HL-60 (cell line): ENCODE data around the gene MAGEB4.

Source experiments
- DNase-seq, 2 experiments: peaks; one replicate each; pipeline ENCODE4 v3.0.0-alpha.2; 2010 to 2020; ENCODE audit warnings: low read depth in 1 of 2, low spot score in 1 of 2
- H3K27ac ChIP-seq: fragments of 250-450 bp; sonication (Bioruptor Pico); replicated peaks from 2 replicates; pipeline ENCODE4 v1.5.1; 2020; ENCODE audit warnings: mild to moderate bottlenecking, moderate library complexity
- H3K27me3 ChIP-seq: fragments of 250-450 bp; sonication (Bioruptor Pico); 2 replicates; pipeline ENCODE4 v1.5.1; 2021; ENCODE audit warnings: mild to moderate bottlenecking, moderate library complexity; ENCODE audit not compliant: insufficient read depth, poor library complexity, severe bottlenecking
- H3K4me3 ChIP-seq: replicated peaks from 2 replicates; pipeline ENCODE4 v1.5.1; 2011; ENCODE audit warnings: mild to moderate bottlenecking, control low read depth, low read length; ENCODE audit not compliant: insufficient read depth
- CTCF ChIP-seq: IDR thresholded peaks from one replicate; pipeline ENCODE4 v1.5.1; 2011; ENCODE audit warnings: low read length, control low read depth, inconsistent platforms; ENCODE audit not compliant: insufficient read depth
- GABPA ChIP-seq: IDR thresholded peaks from 2 replicates; pipeline ENCODE4 v1.6.1; 2012; ENCODE audit warnings: low read depth
- POLR2AphosphoS5 ChIP-seq: IDR thresholded peaks from 2 replicates; pipeline ENCODE4 v1.6.1; 2012; ENCODE audit warnings: low read depth
- REST ChIP-seq: IDR thresholded peaks from 2 replicates; pipeline ENCODE4 v1.6.1; 2012; ENCODE audit warnings: low read depth; ENCODE audit not compliant: insufficient replicate concordance
- SPI1 ChIP-seq: IDR thresholded peaks from 2 replicates; pipeline ENCODE4 v1.6.1; 2012; ENCODE audit warnings: low read depth, mild to moderate bottlenecking, borderline replicate concordance

MAGEB4 gene

GRCh38 chrX:30262763-30263162 is 21.0 kb downstream of the MAGEB4 start:
- no peak overlapping the region for H3K4me3 ChIP-seq
- no peak for TF ChIP-seq CTCF
- no peak for TF ChIP-seq GABPA
- TF ChIP-seq POLR2AphosphoS5: no peak
- TF ChIP-seq REST: no peak
- no peak for TF ChIP-seq SPI1
- no peak for DNase-seq
- H3K27me3 ChIP-seq: no peaks in the 10 kb centered on the region
- no peak overlapping the region for H3K27ac ChIP-seq

GRCh38 chrX:30270639-30271038 is 28.8 kb downstream of the MAGEB4 start:
- no peak for TF ChIP-seq REST
- TF ChIP-seq CTCF: no peak
- no peak for TF ChIP-seq POLR2AphosphoS5
- TF ChIP-seq SPI1: no peak
- TF ChIP-seq GABPA: no peak
- H3K27ac ChIP-seq: no peak overlapping the region
- peaks cover 2% of the 10 kb centered on the region for H3K27me3 ChIP-seq
- DNase-seq: no peak
- no peak overlapping the region for H3K4me3 ChIP-seq

- Histone ChIP-seq H3K27ac (no peak overlapping the region), H3K27me3 (peaks cover 2% of the 10 kb centered on the region), H3K4me3 (no peak overlapping the region)
- TF ChIP-seq POLR2AphosphoS5 (no peak), SPI1 (no peak), CTCF (no peak), GABPA (no peak), REST (no peak)
- DNase-seq: no peak
Measured at GRCh38 chrX:30275498-30275897, 33.7 kb downstream of the MAGEB4 start.
